Astrocyte (in vitro differentiated cells and primary cell): Measurements from ENCODE around the gene TM9SF3. TPM values are rescaled to one million over a fixed set of nuclear protein-coding genes. Genes with fewer than 3 reads are reported as not detected.

Experiments
- DNase-seq: peaks from one replicate; pipeline ENCODE4 v3.0.0-alpha.2; 2010; ENCODE audit warnings: low read depth
- FAIRE-seq: peaks from 2 replicates; lab custom pipeline; 2011; peaks lifted over from hg19 to GRCh38; lab: Jason Lieb, UNC
- H2AFZ ChIP-seq: 2 replicates; pipeline ENCODE4 v1.6.0; 2012; ENCODE audit warnings: low read depth, low read length, inconsistent platforms
- H3K27ac ChIP-seq: 2 replicates; pipeline ENCODE4 v1.5.1; 2011; ENCODE audit warnings: low read depth, low read length, inconsistent platforms
- H3K27me3 ChIP-seq: 2 replicates; pipeline ENCODE4 v1.6.0; 2011; ENCODE audit warnings: low read length, inconsistent platforms; ENCODE audit not compliant: insufficient read depth
- H3K36me3 ChIP-seq: 2 replicates; pipeline ENCODE4 v1.5.1; 2011; ENCODE audit warnings: low read length, inconsistent platforms; ENCODE audit not compliant: insufficient read depth
- H3K4me1 ChIP-seq: 2 replicates; pipeline ENCODE4 v1.5.1; 2011; ENCODE audit warnings: low read length, inconsistent platforms; ENCODE audit not compliant: insufficient read depth
- H3K4me2 ChIP-seq: 2 replicates; pipeline ENCODE4 v1.6.0; 2012; ENCODE audit warnings: low read length, inconsistent platforms
- H3K4me3 ChIP-seq: 2 replicates; pipeline ENCODE4 v1.5.1; 2011; ENCODE audit warnings: low read depth, mild to moderate bottlenecking, low read length, inconsistent platforms; ENCODE audit not compliant: insufficient read depth
- H3K79me2 ChIP-seq: 2 replicates; pipeline ENCODE4 v1.6.0; 2012; ENCODE audit warnings: mild to moderate bottlenecking, low read length, inconsistent platforms; ENCODE audit not compliant: insufficient read depth
- H3K9ac ChIP-seq: 2 replicates; pipeline ENCODE4 v1.6.0; 2012; ENCODE audit warnings: mild to moderate bottlenecking, low read length, inconsistent platforms
- H3K9me3 ChIP-seq: 2 replicates; pipeline ENCODE4 v1.5.1; 2012; ENCODE audit warnings: low read depth, mild to moderate bottlenecking, low read length, inconsistent platforms; ENCODE audit not compliant: insufficient read depth
- H4K20me1 ChIP-seq: 2 replicates; pipeline ENCODE4 v1.6.0; 2012; ENCODE audit warnings: low read length, inconsistent platforms; ENCODE audit not compliant: insufficient read depth
- H3K27ac Mint-ChIP-seq: one replicate; pipeline ENCODE4 v1.8.0; 2021; ENCODE audit warnings: mild to moderate bottlenecking, mixed read lengths; ENCODE audit not compliant: unreplicated experiment
- H3K27me3 Mint-ChIP-seq: one replicate; pipeline ENCODE4 v1.8.0; 2021; ENCODE audit warnings: low read depth, mixed read lengths; ENCODE audit not compliant: unreplicated experiment
- H3K36me3 Mint-ChIP-seq: one replicate; pipeline ENCODE4 v1.8.0; 2021; ENCODE audit warnings: low read depth, mixed read lengths; ENCODE audit not compliant: unreplicated experiment
- H3K4me1 Mint-ChIP-seq: one replicate; pipeline ENCODE4 v1.8.0; 2021; ENCODE audit warnings: low read depth, mixed read lengths; ENCODE audit not compliant: unreplicated experiment
- H3K4me3 Mint-ChIP-seq: one replicate; pipeline ENCODE4 v1.8.0; 2021; ENCODE audit warnings: mild to moderate bottlenecking, moderate library complexity, mixed read lengths; ENCODE audit not compliant: unreplicated experiment
- H3K9me3 Mint-ChIP-seq: one replicate; pipeline ENCODE4 v1.8.0; 2021; ENCODE audit warnings: mild to moderate bottlenecking, mixed read lengths; ENCODE audit not compliant: unreplicated experiment
- CTCF ChIP-seq: IDR thresholded peaks from 2 replicates; pipeline ENCODE4 v1.5.1; 2011; ENCODE audit warnings: low read depth, mild to moderate bottlenecking, inconsistent platforms, low read length, moderate library complexity; ENCODE audit not compliant: insufficient read depth
- EZH2 ChIP-seq: IDR thresholded peaks from 2 replicates; pipeline ENCODE4 v1.6.1; 2012; ENCODE audit warnings: mild to moderate bottlenecking, low read length, inconsistent platforms; ENCODE audit not compliant: insufficient read depth
- total RNA-seq: library from RNA; stranded (reverse); gene quantifications from 2 replicates; pipeline ENCODE4 v1.2.1, GENCODE V29; 2021

TM9SF3 gene
- total RNA-seq, 1 donor from 2014 or later: 200 TPM

GRCh38 chr10:96509017-96509641 lies 77.7 kb downstream of the TM9SF3 start:
- Histone ChIP-seq H3K4me3 (peak overlapping the region; percentile 38), H3K36me3 (no peaks in the 10 kb centered on the region), H2AFZ (peak overlapping the region; percentile 13), H4K20me1 (peaks cover 9% of the 10 kb centered on the region), H3K9me3 (no peaks in the 10 kb centered on the region), H3K4me2 (peak overlapping the region; percentile 79), H3K79me2 (no peaks in the 10 kb centered on the region), H3K27me3 (peaks cover 6% of the 10 kb centered on the region), H3K9ac (peak overlapping the region; percentile 62), H3K27ac (peak overlapping the region; percentile 81), H3K4me1 (peaks cover 28% of the 10 kb centered on the region)
- H3K27ac Mint-ChIP-seq: peak overlapping the region; percentile 91
- H3K36me3 Mint-ChIP-seq: no peaks in the 10 kb centered on the region
- H3K9me3 Mint-ChIP-seq: no peaks in the 10 kb centered on the region
- no peak for TF ChIP-seq EZH2
- no peak for TF ChIP-seq CTCF
- peaks cover 30% of the 10 kb centered on the region for H3K4me1 Mint-ChIP-seq
- H3K4me3 Mint-ChIP-seq: no peak overlapping the region
- H3K27me3 Mint-ChIP-seq: peaks cover 1% of the 10 kb centered on the region
- DNase-seq (peak; percentile 91), FAIRE-seq (peak; percentile 68)

GRCh38 chr10:96507044-96507443 lies 79.8 kb downstream of the TM9SF3 start:
- Mint-ChIP-seq H3K27ac (no peak overlapping the region), H3K9me3 (no peaks in the 10 kb centered on the region), H3K27me3 (peaks cover 1% of the 10 kb centered on the region), H3K36me3 (peaks cover 2% of the 10 kb centered on the region), H3K4me1 (peaks cover 36% of the 10 kb centered on the region), H3K4me3 (peak overlapping the region; percentile 28)
- H3K9ac ChIP-seq: no peak overlapping the region
- H3K4me3 ChIP-seq: no peak overlapping the region
- no peak overlapping the region for H2AFZ ChIP-seq
- H3K9me3 ChIP-seq: no peaks in the 10 kb centered on the region
- TF ChIP-seq EZH2: no peak
- no peak for TF ChIP-seq CTCF
- H3K27ac ChIP-seq: no peak overlapping the region
- peaks cover 7% of the 10 kb centered on the region for H4K20me1 ChIP-seq
- no peaks in the 10 kb centered on the region for H3K79me2 ChIP-seq
- DNase-seq (no peak), FAIRE-seq (no peak)
- peaks cover 22% of the 10 kb centered on the region for H3K4me1 ChIP-seq
- H3K36me3 ChIP-seq: no peaks in the 10 kb centered on the region
- peaks cover 1% of the 10 kb centered on the region for H3K27me3 ChIP-seq
- H3K4me2 ChIP-seq: no peak overlapping the region
